K562 (cell line): Measurements from ENCODE around the gene C2orf81. TPM values are rescaled to one million over a fixed set of nuclear protein-coding genes. Genes with fewer than 3 reads are reported as not detected.
A peak's percentile ranks its signal among the peaks of the same experiment; 100 is the strongest.

Experiments used
- CLOCK ChIP-seq: fragments of 250-450 bp; sonication (Bioruptor Pico); IDR thresholded peaks from 2 replicates; pipeline ENCODE4 v1.4.0; 2020; ENCODE audit warnings: mild to moderate bottlenecking, moderate library complexity, borderline replicate concordance
- CREM ChIP-seq: IDR thresholded peaks from 2 replicates; pipeline ENCODE4 v1.6.1; 2014; ENCODE audit warnings: antibody characterized with exemption, low read depth
- CTCFL ChIP-seq: IDR thresholded peaks from 2 replicates; pipeline ENCODE4 v1.6.1; 2011; ENCODE audit warnings: borderline replicate concordance, low read depth, mild to moderate bottlenecking, moderate library complexity, low read length; ENCODE audit not compliant: insufficient read depth, poor library complexity, severe bottlenecking
- DPF2 ChIP-seq: fragments of 450-650 bp; IDR thresholded peaks from 2 replicates; pipeline ENCODE4 v1.6.1; 2016
- ELF2 ChIP-seq: fragments of 250-450 bp; sonication (Bioruptor Pico); IDR thresholded peaks from 2 replicates; pipeline ENCODE4 v1.5.0; 2021; ENCODE audit warnings: mild to moderate bottlenecking
- GABPB2 ChIP-seq: fragments of 250-450 bp; sonication (Bioruptor Pico); conservative IDR thresholded peaks from 2 replicates; pipeline ENCODE4 v1.5.1; 2021; ENCODE audit warnings: mild to moderate bottlenecking
- GATAD2A ChIP-seq: fragments of 450-650 bp; IDR thresholded peaks from 2 replicates; pipeline ENCODE4 v1.6.1; 2017
- LARP7 ChIP-seq: fragments of 450-650 bp; IDR thresholded peaks from 2 replicates; pipeline ENCODE4 v1.6.1; 2016
- MTA3 ChIP-seq: fragments of 450-650 bp; formaldehyde crosslinking; IDR thresholded peaks from 2 replicates; pipeline ENCODE4 v1.6.1; 2017; ENCODE audit warnings: mild to moderate bottlenecking, borderline replicate concordance
- NR1H2 ChIP-seq: sonication (generic); formaldehyde crosslinking; IDR thresholded peaks from 2 replicates; pipeline ENCODE4 v1.4.0; 2020; ENCODE audit warnings: mild to moderate bottlenecking, missing genetic modification reagents
- ZNF165 ChIP-seq: fragments of 250-450 bp; sonication (Bioruptor Pico); IDR thresholded peaks from 2 replicates; pipeline ENCODE4 v1.4.0; 2020; ENCODE audit warnings: borderline replicate concordance
- ZNF175 ChIP-seq: fragments of 200-800 bp; sonication (Bioruptor generic); IDR thresholded peaks from 2 replicates; pipeline ENCODE4 v1.6.1; 2016; ENCODE audit warnings: low read depth, mild to moderate bottlenecking, missing genetic modification characterization, missing compliant biosample characterization
- ZNF277 ChIP-seq: fragments of 250-450 bp; sonication (Bioruptor Pico); IDR thresholded peaks from 2 replicates; pipeline ENCODE4 v1.8.0; 2022; ENCODE audit warnings: inconsistent platforms, mild to moderate bottlenecking, moderate library complexity, borderline replicate concordance
- ZNF384 ChIP-seq: IDR thresholded peaks from 2 replicates; pipeline ENCODE4 v1.6.1; 2012; ENCODE audit warnings: low read depth, low read length, improper control_type of control experiment
- ZNF586 ChIP-seq: fragments of 450-650 bp; formaldehyde crosslinking; conservative IDR thresholded peaks from 2 replicates; pipeline ENCODE4 v1.4.0; 2020; ENCODE audit warnings: mild to moderate bottlenecking, moderate library complexity
- polyA plus RNA-seq, 8 experiments: library from polyadenylated mRNA; depleted of rRNA in 4 of 8; stranded (reverse) in 5 of 8; unstranded in 3 of 8; fragments of >200 nt; fragmentation: Nextera tagmentation in 2 of 8; fragmentation: Illumina TruSeq in 1 of 8; extraction: Ambion mirVana in 2 of 8; extraction: Trizol in 1 of 8; gene quantifications; 2 replicates each; pipeline versions ENCODE4 v1.2.1 to v1.2.3, GENCODE V29; 2011 to 2014; ENCODE audit warnings: inconsistent platforms in 1 of 8, missing spikeins in 1 of 8
- total RNA-seq, 7 experiments: library from RNA; depleted of rRNA in 6 of 7; stranded (reverse); fragments of >200 nt in 6 of 7; fragmentation: Illumina TruSeq in 2 of 7; extraction: Trizol in 2 of 7; gene quantifications; 2 replicates each; pipeline versions ENCODE4 v1.2.1 to v1.2.3, GENCODE V29; 2011 to 2021; ENCODE audit warnings: low replicate concordance in 1 of 7
- TF ChIP-seq, protein P1 (sequence below): fragments of 450-650 bp; IDR thresholded peaks from 2 replicates; pipeline ENCODE4 v1.6.1; 2018; ENCODE audit not compliant: partially characterized antibody

Gene C2orf81
- total and polyA plus RNA-seq, 9 of the 15 experiments (the other 6 are each of a cell fraction or from before 2014, with no cell fraction given), result 0.06 TPM; not detected in 8

DNA sequence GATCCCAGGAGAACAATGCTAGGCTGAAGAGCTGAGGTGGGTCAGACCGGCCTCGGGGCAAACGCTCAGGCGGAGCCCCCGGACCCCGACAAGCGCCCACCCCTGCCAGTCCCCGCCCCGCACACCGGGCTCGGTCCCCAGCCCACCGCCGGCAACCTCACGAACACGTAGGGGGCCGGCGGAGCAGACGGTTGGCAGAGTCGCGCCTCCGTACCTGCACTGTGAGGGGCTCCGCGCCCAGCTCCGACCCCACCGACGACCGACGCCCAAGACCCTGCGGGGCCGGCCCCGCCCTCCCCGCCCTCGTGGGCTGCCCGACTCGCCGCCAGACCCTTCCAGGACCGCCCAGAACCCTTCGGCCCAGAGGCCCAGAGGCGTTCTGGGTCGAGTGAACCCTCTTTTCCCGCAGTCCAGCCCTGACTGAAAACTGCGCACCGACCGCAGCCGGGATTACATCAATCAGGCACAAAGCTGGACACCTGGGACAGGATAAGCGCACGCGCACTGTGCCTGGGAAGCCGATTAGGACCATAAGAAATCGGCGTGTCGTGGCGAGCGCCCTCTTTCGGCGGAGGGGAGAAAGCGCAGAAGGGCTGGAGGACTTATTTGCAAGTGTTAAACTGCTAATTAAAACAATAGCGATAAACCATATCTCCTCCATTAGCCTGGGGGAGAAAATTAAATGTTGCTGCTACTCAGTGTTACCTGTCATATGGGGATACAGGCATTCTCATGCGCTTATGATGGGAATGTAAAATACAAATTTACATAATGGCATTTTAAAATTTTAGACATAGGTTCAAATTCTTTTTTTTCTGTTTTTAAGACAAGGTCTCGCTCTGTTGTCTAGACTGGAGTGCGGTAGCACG is 29.6 kb downstream of the C2orf81 start (continued):
- no peak for TF ChIP-seq CLOCK
- TF ChIP-seq MTA3, result peak; percentile 81; the same call in 1 of the 2 replicates
- TF ChIP-seq GABPB2 (CRISPR knock-in tag), result no peak
- TF ChIP-seq ZNF175 (CRISPR knock-in tag), result no peak
- peak; percentile 64; the same call in 1 of the 2 replicates for TF ChIP-seq CREM
- peak; percentile 49; the same call in 1 of the 2 replicates for TF ChIP-seq ELF2 (CRISPR knock-in tag)
- no peak for TF ChIP-seq ZNF384
- TF ChIP-seq ZNF277, result no peak
- no peak for TF ChIP-seq GATAD2A
- no peak for TF ChIP-seq ZNF586 (CRISPR knock-in tag)
- peak; percentile 62; the same call in 1 of the 2 replicates for TF ChIP-seq DPF2
- TF ChIP-seq, protein P1, sequence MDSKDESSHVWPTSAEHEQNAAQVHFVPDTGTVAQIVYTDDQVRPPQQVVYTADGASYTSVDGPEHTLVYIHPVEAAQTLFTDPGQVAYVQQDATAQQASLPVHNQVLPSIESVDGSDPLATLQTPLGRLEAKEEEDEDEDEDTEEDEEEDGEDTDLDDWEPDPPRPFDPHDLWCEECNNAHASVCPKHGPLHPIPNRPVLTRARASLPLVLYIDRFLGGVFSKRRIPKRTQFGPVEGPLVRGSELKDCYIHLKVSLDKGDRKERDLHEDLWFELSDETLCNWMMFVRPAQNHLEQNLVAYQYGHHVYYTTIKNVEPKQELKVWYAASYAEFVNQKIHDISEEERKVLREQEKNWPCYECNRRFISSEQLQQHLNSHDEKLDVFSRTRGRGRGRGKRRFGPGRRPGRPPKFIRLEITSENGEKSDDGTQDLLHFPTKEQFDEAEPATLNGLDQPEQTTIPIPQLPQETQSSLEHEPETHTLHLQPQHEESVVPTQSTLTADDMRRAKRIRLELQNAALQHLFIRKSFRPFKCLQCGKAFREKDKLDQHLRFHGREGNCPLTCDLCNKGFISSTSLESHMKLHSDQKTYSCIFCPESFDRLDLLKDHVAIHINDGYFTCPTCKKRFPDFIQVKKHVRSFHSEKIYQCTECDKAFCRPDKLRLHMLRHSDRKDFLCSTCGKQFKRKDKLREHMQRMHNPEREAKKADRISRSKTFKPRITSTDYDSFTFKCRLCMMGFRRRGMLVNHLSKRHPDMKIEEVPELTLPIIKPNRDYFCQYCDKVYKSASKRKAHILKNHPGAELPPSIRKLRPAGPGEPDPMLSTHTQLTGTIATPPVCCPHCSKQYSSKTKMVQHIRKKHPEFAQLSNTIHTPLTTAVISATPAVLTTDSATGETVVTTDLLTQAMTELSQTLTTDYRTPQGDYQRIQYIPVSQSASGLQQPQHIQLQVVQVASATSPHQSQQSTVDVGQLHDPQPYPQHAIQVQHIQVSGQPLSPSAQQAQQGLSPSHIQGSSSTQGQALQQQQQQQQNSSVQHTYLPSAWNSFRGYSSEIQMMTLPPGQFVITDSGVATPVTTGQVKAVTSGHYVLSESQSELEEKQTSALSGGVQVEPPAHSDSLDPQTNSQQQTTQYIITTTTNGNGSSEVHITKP, result peak; percentile 16
- TF ChIP-seq LARP7, result no peak
- no peak for TF ChIP-seq ZNF165
- TF ChIP-seq NR1H2 (CRISPR knock-in tag), result no peak
- peak; percentile 38 for TF ChIP-seq CTCFL
